Testis (tissue), 3 donors: ENCODE results near the gene RXRG. TPM values are rescaled to one million over a fixed set of nuclear protein-coding genes. Genes with fewer than 3 reads are reported as not detected.

Experiments
- DNase-seq: peaks from one replicate; pipeline ENCODE4 v3.0.0-alpha.2; 2019
- H3K27ac ChIP-seq, 2 donors: fragments of 200-600 bp; sonication (generic); one replicate each; pipeline ENCODE4 v1.5.1; 2019
- H3K27me3 ChIP-seq: fragments of 200-600 bp; sonication (generic); one replicate; pipeline ENCODE4 v1.5.1; 2019
- H3K36me3 ChIP-seq: fragments of 200-600 bp; sonication (generic); one replicate; pipeline ENCODE4 v1.5.1; 2017; ENCODE audit warnings: low read depth; ENCODE audit errors: missing control alignments
- H3K4me1 ChIP-seq: fragments of 200-600 bp; sonication (generic); one replicate; pipeline ENCODE4 v1.5.1; 2019
- H3K4me3 ChIP-seq, 2 donors: fragments of 200-600 bp; sonication (generic); one replicate each; pipeline ENCODE4 v1.5.1; 2017 to 2019
- H3K9me3 ChIP-seq: fragments of 200-600 bp; sonication (generic); one replicate; pipeline ENCODE4 v1.5.1; 2017
- POLR2A ChIP-seq: fragments of 450-650 bp; IDR thresholded peaks from one replicate; pipeline ENCODE4 v1.6.1; 2017; ENCODE audit warnings: antibody characterized with exemption, mild to moderate bottlenecking, moderate library complexity
- WGBS, 2 donors: methylation state at CpG; one replicate each; pipeline ENCODE4 v1.1.5; 2018; 5-methylcytosine and 5-hydroxymethylcytosine counted together
- intact Hi-C: fragments of 100-400 bp; cut with DNase I; formaldehyde crosslinking; loops from one replicate; pipeline ENCODE4 v1.15.1; 2023; ENCODE audit warnings: low total_unique reads
- polyA plus RNA-seq: library from polyadenylated mRNA; stranded (reverse); fragments of 350-450 nt; fragmentation: Illumina TruSeq; extraction: RNeasy Lipid Tissue Mini Kit (QIAGEN cat#74804); gene quantifications from one replicate; pipeline ENCODE4 v1.2.3, GENCODE V29; 2014; ENCODE audit warnings: low read depth, low replicate concordance; ENCODE audit not compliant: insufficient read depth
- total RNA-seq, 2 donors: library from RNA; depleted of rRNA; stranded (reverse); fragments of >200 nt; gene quantifications; one replicate each; pipeline ENCODE4 v1.2.3, GENCODE V29; 2016
- TF ChIP-seq, protein P1 (sequence below), 3 experiments: fragments of 450-650 bp in 2 of 3; fragments of 200-600 bp in 1 of 3; sonication (generic) in 1 of 3; IDR thresholded peaks; one replicate each; pipeline ENCODE4 v1.5.1; 2016 to 2019; ENCODE audit warnings: antibody characterized with exemption in 3 of 3, mild to moderate bottlenecking in 2 of 3, moderate library complexity in 1 of 3

RXRG gene
- total and polyA plus RNA-seq, 3 donors from 2014 or later = 0.24 to 4.0 (median 1.1) TPM

DNA sequence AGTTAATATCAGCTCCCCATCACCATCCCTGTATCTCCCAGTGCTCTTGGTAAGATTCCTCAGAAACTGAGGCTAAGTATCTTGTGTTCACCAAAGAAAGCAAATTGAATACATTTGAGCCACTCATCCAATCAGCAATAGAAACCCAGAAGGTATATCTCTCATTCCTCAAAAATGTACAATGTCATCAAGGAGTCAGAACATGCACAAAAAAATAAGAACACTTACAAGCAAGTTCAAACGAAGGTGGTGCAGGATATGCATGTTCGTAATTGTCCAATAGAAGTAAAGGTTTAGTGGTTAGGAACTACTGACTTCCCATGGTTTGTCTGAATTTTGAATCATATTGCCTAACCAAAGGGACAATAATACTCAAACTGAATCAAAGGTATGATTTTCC lies 24.3 kb downstream of the RXRG start:
- H3K4me1 ChIP-seq = peaks cover 13% of the 10 kb centered on the region
- intact Hi-C loops = no loop called here
- no peak overlapping the region for H3K4me3 ChIP-seq
- no peaks in the 10 kb centered on the region for H3K27me3 ChIP-seq
- no peak for DNase-seq
- no peak overlapping the region for H3K27ac ChIP-seq
- TF ChIP-seq, protein P1, sequence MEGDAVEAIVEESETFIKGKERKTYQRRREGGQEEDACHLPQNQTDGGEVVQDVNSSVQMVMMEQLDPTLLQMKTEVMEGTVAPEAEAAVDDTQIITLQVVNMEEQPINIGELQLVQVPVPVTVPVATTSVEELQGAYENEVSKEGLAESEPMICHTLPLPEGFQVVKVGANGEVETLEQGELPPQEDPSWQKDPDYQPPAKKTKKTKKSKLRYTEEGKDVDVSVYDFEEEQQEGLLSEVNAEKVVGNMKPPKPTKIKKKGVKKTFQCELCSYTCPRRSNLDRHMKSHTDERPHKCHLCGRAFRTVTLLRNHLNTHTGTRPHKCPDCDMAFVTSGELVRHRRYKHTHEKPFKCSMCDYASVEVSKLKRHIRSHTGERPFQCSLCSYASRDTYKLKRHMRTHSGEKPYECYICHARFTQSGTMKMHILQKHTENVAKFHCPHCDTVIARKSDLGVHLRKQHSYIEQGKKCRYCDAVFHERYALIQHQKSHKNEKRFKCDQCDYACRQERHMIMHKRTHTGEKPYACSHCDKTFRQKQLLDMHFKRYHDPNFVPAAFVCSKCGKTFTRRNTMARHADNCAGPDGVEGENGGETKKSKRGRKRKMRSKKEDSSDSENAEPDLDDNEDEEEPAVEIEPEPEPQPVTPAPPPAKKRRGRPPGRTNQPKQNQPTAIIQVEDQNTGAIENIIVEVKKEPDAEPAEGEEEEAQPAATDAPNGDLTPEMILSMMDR (IDR thresholded peaks at IDR 0.05) = no peak
- TF ChIP-seq POLR2A = no peak
- H3K36me3 ChIP-seq = no peaks in the 10 kb centered on the region
- 82 to 86% methylated on average over 2 of the region's 2 CpGs for WGBS, 2 donors
- H3K9me3 ChIP-seq = no peaks in the 10 kb centered on the region

DNA sequence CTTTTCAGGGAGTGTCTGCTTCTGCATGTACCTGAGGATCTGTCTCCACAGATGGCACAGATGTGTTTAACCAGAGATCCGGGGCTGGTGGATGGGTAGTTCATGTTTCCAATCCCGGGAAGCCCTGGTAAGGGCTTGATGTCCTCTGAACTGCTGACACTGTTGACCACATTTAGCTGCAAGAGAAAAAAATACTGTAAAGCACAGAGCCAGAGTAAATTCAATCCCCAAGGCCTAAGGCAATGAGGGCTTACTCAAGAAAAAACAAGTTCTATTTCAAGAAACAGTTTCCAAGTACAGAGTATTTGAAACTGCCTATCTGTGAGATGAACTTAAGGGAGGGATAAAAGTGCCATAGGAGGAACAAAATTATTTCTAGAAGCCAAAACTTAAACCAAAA lies 25.1 kb downstream of the RXRG start:
- Histone ChIP-seq H3K27me3 (no peaks in the 10 kb centered on the region), H3K4me3 (no peak overlapping the region), H3K4me1 (peaks cover 13% of the 10 kb centered on the region), H3K9me3 (no peaks in the 10 kb centered on the region), H3K27ac (no peak overlapping the region), H3K36me3 (no peaks in the 10 kb centered on the region)
- TF ChIP-seq, protein P1 (IDR thresholded peaks at IDR 0.05) = no peak
- no peak for TF ChIP-seq POLR2A
- 60 to 69% methylated on average over 2 of the region's 2 CpGs for WGBS, 2 donors
- intact Hi-C loops = no loop called here
- DNase-seq = no peak

DNA sequence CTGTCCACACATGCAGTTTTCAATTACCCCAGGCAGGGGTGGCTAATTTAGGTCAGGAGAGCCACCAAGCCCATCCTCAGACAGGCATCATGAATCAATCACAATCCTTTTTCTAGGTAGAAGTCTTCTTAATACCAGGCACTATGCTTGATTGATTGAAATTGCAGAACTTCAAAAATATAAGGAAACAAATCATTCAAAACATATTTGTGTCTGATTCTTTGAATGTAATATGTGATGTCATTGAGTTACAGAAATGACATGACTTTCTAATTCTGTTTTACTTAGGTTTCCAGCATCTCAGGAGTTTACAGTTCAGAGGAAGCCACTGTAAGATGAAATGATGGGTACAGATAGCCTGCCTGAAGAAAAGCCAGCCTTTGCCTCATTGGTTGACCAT lies 26.7 kb downstream of the RXRG start:
- no peaks in the 10 kb centered on the region for H3K27me3 ChIP-seq
- DNase-seq = no peak
- H3K36me3 ChIP-seq = no peaks in the 10 kb centered on the region
- no peaks in the 10 kb centered on the region for H3K9me3 ChIP-seq
- H3K27ac ChIP-seq = no peak overlapping the region
- intact Hi-C loops = no loop called here
- TF ChIP-seq, protein P1 (IDR thresholded peaks at IDR 0.05) = no peak
- no peak for TF ChIP-seq POLR2A
- H3K4me1 ChIP-seq = no peaks in the 10 kb centered on the region
- H3K4me3 ChIP-seq = no peak overlapping the region

DNA sequence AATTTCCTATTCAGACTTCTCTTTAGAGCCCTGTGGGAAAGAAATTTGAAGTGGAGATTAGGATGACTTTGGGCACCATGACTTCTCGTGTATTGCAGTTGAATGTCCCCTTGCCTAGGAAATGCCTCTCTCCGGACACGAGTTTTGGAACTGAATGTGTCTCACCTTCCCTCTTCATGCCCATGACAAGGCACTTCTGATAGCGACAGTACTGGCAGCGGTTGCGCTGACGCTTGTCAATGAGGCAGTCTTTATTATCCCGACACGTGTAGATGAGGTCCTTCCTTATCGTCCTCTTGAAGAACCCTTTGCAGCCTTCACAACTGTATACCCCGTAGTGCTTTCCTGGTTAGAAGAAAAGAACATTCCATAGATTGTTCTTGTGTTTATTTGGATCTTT lies 28.1 kb downstream of the RXRG start:
- no peaks in the 10 kb centered on the region for H3K9me3 ChIP-seq
- 83 to 88% methylated on average over 11 of the region's 11 CpGs for WGBS, 2 donors
- intact Hi-C loops = no loop called here
- H3K4me1 ChIP-seq = no peaks in the 10 kb centered on the region
- H3K4me3 ChIP-seq = no peak overlapping the region
- no peak for DNase-seq
- no peaks in the 10 kb centered on the region for H3K36me3 ChIP-seq
- H3K27me3 ChIP-seq = no peaks in the 10 kb centered on the region
- H3K27ac ChIP-seq = no peak overlapping the region
- no peak for TF ChIP-seq POLR2A
- TF ChIP-seq, protein P1 (IDR thresholded peaks at IDR 0.05) = no peak

DNA sequence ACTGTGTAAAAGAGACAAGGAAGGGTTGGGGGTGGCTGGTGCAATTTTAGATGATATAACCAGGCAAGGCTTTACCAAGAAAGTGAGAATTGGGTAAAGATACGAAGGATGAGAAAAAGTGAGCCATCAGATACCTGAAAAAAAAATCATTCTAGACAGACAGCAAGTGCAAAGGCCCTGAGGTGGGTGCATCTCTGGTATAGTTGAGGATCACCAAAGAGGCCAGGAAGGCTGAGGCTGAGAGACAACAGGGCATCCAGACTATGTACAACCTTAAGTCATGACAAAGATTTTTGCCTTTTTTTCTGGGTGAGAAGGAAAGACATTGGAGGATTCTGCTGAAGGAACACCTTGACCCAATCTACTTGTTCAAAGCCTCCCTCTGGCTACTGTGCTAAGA lies 29.9 kb downstream of the RXRG start:
- Histone ChIP-seq H3K4me1 (no peaks in the 10 kb centered on the region), H3K27ac (no peak overlapping the region), H3K9me3 (no peaks in the 10 kb centered on the region), H3K27me3 (no peaks in the 10 kb centered on the region), H3K36me3 (no peaks in the 10 kb centered on the region), H3K4me3 (no peak overlapping the region)
- intact Hi-C loops = no loop called here
- WGBS, 2 donors = 77 to 100% methylated on average over 1 of the region's 1 CpG
- TF ChIP-seq, protein P1 (IDR thresholded peaks at IDR 0.05) = no peak
- no peak for TF ChIP-seq POLR2A
- DNase-seq = no peak
